ENCODE results near the gene PBX4.

GRCh38 chr19:19523177-19523576, 95.3 kb downstream of the PBX4 start:
- no peak for TF ChIP-seq CTCF (IDR thresholded peaks at IDR 0.05)
- no peak for TF ChIP-seq POLR2A (IDR thresholded peaks at IDR 0.05)

All from heart left ventricle (tissue), 13 donors.